GM12892 (cell line): Measurements from ENCODE around the gene PVALB.

Experiments
- POLR2A ChIP-seq: IDR thresholded peaks from 2 replicates; pipeline ENCODE4 v1.6.1; 2011; ENCODE audit warnings: low read depth, low read length, control low read depth
- POLR2AphosphoS5 ChIP-seq: IDR thresholded peaks from 2 replicates; pipeline ENCODE4 v1.6.1; 2011; ENCODE audit warnings: low read depth, low read length, control low read depth
- TAF1 ChIP-seq: IDR thresholded peaks from 2 replicates; pipeline ENCODE4 v1.6.1; 2011; ENCODE audit warnings: low read depth, mild to moderate bottlenecking, control low read depth, low read length, borderline replicate concordance

DNA sequence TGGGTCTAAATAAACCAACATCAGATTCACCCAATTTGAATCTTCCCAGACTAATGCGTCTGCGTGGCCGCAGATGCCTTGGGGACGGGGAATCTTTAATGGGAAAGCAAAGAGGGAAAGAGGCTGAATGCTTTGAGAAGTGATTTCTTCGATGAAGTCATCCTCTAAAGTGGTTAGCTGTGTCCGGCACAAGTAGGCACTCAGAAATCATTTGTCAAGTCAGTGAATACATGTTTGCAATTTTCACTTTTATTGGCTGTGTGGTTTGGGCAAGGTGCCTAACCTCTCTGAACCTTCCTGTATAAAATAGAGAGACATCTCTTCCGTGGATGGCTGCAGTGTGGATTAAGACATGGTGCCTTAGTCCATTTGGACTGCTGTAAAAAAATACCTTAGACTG lies 21.2 kb downstream of the PVALB start:
- TF ChIP-seq TAF1 (no peak), POLR2AphosphoS5 (no peak), POLR2A (no peak)
